OCI-LY3 (cell line): Measurements from ENCODE around the gene CXCL6.

ENCODE experiments used
- H2AFZ ChIP-seq: fragments of 200-600, 300-600 bp; shearing (Covaris generic); 2 replicates; pipeline ENCODE4 v1.6.0; 2014; ENCODE audit warnings: antibody characterized with exemption, low read depth, low read length
- H3K27ac ChIP-seq: fragments of 200-600, 300-600 bp; sonication (generic); 2 replicates; pipeline ENCODE4 v1.5.1; 2014; ENCODE audit warnings: mild to moderate bottlenecking, low read length, moderate library complexity, mixed read lengths
- H3K27me3 ChIP-seq: fragments of 200-600, 300-600 bp; sonication (generic); 2 replicates; pipeline ENCODE4 v1.6.1; 2014; ENCODE audit warnings: low read depth, low read length, mixed read lengths
- H3K36me3 ChIP-seq: fragments of 200-600, 300-600 bp; sonication (generic); replicated peaks from 2 replicates; pipeline ENCODE3; 2014; ENCODE audit warnings: low read depth, low read length, mixed read lengths
- H3K4me1 ChIP-seq: fragments of 300-600, 200-600 bp; sonication (generic); 2 replicates; pipeline ENCODE4 v1.6.1; 2014; ENCODE audit warnings: low read length, mixed read lengths
- H3K4me2 ChIP-seq: fragments of 200-600, 300-600 bp; sonication (generic); 2 replicates; pipeline ENCODE4 v1.6.1; 2014; ENCODE audit warnings: low read length, mixed read lengths
- H3K4me3 ChIP-seq: fragments of 300-600, 200-600 bp; sonication (generic); 2 replicates; pipeline ENCODE4 v1.5.1; 2014; ENCODE audit warnings: antibody characterized with exemption, mild to moderate bottlenecking, low read length, moderate library complexity
- H3K79me2 ChIP-seq: fragments of 300-600, 200-600 bp; shearing (Covaris generic); 2 replicates; pipeline ENCODE4 v1.6.1; 2014; ENCODE audit warnings: mild to moderate bottlenecking, low read length, mixed read lengths
- H3K9ac ChIP-seq: fragments of 300-600, 200-600 bp; shearing (Covaris generic); 2 replicates; pipeline ENCODE4 v1.6.0; 2014; ENCODE audit warnings: mild to moderate bottlenecking, low read length, moderate library complexity
- H3K9me3 ChIP-seq: fragments of 200-600, 300-600 bp; shearing (Covaris generic); 2 replicates; pipeline ENCODE4 v1.6.1; 2014; ENCODE audit warnings: low read length, mixed read lengths; ENCODE audit not compliant: insufficient read depth
- H4K20me1 ChIP-seq: fragments of 200-600, 300-600 bp; sonication (generic); 2 replicates; pipeline ENCODE4 v1.6.1; 2016; ENCODE audit warnings: low read length, mixed read lengths; ENCODE audit not compliant: insufficient read depth
- EZH2phosphoT487 ChIP-seq: fragments of 200-600 bp; shearing (Covaris generic); IDR thresholded peaks from 2 replicates; pipeline ENCODE4 v1.6.1; 2018; ENCODE audit warnings: antibody characterized with exemption, mixed run types, low read depth
- TF ChIP-seq, protein P1 (sequence below): fragments of 200-600, 300-600 bp; sonication (generic); IDR thresholded peaks from 2 replicates; pipeline ENCODE4 v1.5.1; 2014; ENCODE audit warnings: antibody characterized with exemption, low read length, low read depth

Gene CXCL6

DNA sequence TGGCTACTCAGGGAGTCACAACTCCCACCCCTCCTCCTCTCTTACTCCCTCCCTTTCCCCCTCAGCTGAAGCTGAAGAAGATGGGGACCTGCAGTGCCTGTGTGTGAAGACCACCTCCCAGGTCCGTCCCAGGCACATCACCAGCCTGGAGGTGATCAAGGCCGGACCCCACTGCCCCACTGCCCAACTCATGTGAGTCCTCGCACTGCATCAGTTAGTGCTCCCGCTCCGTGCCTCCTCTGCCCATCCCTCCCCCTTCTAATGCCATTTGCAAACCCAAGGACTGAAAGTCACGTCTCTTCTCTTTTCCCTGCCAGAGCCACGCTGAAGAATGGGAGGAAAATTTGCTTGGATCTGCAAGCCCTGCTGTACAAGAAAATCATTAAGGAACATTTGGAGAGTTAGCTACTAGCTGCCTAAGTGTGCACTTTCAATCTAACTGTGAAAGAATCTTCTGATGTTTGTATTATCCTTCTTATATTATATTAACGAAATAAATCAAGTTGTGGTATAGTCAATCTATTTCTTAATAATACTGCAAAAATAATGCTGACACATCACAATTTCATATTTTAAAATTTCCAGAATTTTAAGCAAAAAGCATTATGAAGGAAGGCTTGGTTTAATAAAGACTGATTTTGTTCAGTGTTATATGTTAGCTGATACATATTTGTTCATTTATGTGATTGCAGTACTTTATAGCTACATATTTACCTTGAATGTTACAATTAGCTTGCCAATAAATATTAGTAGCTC lies 17.4 kb downstream of the CXCL6 start:
- Histone ChIP-seq H2AFZ (no peak overlapping the region), H3K9ac (no peak overlapping the region), H3K4me2 (no peak overlapping the region), H3K9me3 (no peaks in the 10 kb centered on the region), H3K36me3 (no peaks in the 10 kb centered on the region), H4K20me1 (no peaks in the 10 kb centered on the region), H3K4me3 (no peak overlapping the region), H3K79me2 (no peaks in the 10 kb centered on the region), H3K4me1 (no peaks in the 10 kb centered on the region), H3K27me3 (no peaks in the 10 kb centered on the region), H3K27ac (no peak overlapping the region)
- TF ChIP-seq EZH2phosphoT487 = no peak
- TF ChIP-seq, protein P1, sequence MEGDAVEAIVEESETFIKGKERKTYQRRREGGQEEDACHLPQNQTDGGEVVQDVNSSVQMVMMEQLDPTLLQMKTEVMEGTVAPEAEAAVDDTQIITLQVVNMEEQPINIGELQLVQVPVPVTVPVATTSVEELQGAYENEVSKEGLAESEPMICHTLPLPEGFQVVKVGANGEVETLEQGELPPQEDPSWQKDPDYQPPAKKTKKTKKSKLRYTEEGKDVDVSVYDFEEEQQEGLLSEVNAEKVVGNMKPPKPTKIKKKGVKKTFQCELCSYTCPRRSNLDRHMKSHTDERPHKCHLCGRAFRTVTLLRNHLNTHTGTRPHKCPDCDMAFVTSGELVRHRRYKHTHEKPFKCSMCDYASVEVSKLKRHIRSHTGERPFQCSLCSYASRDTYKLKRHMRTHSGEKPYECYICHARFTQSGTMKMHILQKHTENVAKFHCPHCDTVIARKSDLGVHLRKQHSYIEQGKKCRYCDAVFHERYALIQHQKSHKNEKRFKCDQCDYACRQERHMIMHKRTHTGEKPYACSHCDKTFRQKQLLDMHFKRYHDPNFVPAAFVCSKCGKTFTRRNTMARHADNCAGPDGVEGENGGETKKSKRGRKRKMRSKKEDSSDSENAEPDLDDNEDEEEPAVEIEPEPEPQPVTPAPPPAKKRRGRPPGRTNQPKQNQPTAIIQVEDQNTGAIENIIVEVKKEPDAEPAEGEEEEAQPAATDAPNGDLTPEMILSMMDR = no peak

DNA sequence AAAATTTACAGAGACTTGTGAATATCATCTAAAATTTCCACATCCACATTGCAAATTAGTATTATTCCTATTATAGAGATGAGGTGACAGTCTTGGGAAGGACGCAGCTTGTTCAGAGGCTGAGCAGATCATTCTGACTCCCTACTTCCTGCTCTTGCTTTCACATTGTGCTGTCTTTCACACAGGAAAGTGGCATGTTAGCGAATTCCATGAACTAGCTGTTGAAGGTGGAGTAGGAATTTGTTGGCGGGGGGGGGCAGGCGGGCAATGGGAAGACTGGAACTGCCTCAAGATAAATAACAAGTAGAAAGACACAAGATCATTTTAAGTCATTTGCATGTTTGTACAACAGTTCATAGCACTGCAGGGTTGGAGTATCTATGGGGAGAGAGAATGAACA lies 18.9 kb downstream of the CXCL6 start:
- Histone ChIP-seq H3K9me3 (no peaks in the 10 kb centered on the region), H3K4me1 (no peaks in the 10 kb centered on the region), H3K27me3 (no peaks in the 10 kb centered on the region), H2AFZ (no peak overlapping the region), H3K27ac (no peak overlapping the region), H3K36me3 (no peaks in the 10 kb centered on the region), H4K20me1 (no peaks in the 10 kb centered on the region), H3K79me2 (no peaks in the 10 kb centered on the region), H3K4me3 (no peak overlapping the region), H3K9ac (no peak overlapping the region), H3K4me2 (no peak overlapping the region)
- TF ChIP-seq, protein P1 = no peak
- no peak for TF ChIP-seq EZH2phosphoT487

DNA sequence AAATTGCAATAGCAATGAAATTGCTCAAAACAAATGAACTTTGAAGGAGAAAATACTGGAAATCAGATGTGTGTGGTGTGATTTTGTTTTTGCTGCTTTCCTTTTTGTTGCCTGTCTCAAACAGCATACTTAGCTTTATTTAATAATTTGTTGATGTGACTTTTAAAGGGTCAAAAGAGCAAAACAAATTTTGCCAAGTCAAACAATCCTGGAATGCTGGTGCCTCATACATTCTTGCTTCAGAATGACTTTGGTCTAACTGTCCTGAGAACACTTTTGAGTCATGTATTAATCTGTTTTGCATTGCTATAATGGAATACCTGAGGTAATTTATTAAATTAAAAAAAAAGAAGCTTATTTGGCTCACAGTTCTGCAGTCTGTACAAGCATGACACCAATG lies 20.0 kb downstream of the CXCL6 start:
- Histone ChIP-seq H3K4me2 (no peak overlapping the region), H3K36me3 (no peaks in the 10 kb centered on the region)

DNA sequence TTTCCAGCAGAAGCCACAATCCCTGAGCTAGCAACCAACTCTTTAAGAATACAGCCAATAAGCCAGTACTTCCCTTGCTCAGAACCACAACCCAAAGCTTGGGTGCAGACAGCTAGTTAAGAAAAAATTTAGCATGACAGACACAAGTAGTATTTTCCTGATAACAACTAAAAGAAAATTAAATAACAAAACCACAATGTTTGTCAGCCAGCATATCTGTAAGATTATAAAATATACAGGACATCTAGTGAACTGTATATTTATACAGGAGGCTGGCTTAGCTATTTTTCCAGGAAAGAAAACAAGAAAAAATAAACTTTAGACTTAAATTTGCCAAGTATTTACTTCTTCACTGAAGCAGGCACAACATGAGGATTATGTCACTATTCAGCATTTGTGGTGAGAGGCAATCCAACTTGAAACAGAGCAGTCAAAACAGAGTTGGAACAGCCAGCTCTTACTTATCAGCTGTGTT lies 23.2 kb downstream of the CXCL6 start:
- Histone ChIP-seq H3K4me2 (no peak overlapping the region), H2AFZ (no peak overlapping the region), H3K27me3 (no peaks in the 10 kb centered on the region), H3K9me3 (no peaks in the 10 kb centered on the region), H3K4me3 (no peak overlapping the region), H4K20me1 (no peaks in the 10 kb centered on the region), H3K36me3 (no peaks in the 10 kb centered on the region), H3K79me2 (no peaks in the 10 kb centered on the region), H3K9ac (no peak overlapping the region), H3K27ac (no peak overlapping the region), H3K4me1 (no peaks in the 10 kb centered on the region)
- no peak for TF ChIP-seq EZH2phosphoT487
- TF ChIP-seq, protein P1 = no peak

More for the DNA sequence above, 20.0 kb downstream of the CXCL6 start:
- Histone ChIP-seq H3K79me2 (no peaks in the 10 kb centered on the region), H4K20me1 (no peaks in the 10 kb centered on the region), H3K9me3 (no peaks in the 10 kb centered on the region), H2AFZ (no peak overlapping the region), H3K27ac (no peak overlapping the region), H3K27me3 (no peaks in the 10 kb centered on the region), H3K9ac (no peak overlapping the region), H3K4me3 (no peak overlapping the region), H3K4me1 (no peaks in the 10 kb centered on the region)
- TF ChIP-seq EZH2phosphoT487 = no peak
- TF ChIP-seq, protein P1 = no peak
